Measurements from ENCODE around the gene WDFY2.
"Not testable (repeated sequence)": the region's sequence is repeated elsewhere in the genome, so short reads cannot be mapped to it uniquely, and the experiment has no call there.

The WDFY2 gene

GRCh38 chr13:51542346-51543242 lies 41.7 kb upstream of the WDFY2 start:
- no peak for TF ChIP-seq CTCF (IDR thresholded peaks at IDR 0.05)
- Histone ChIP-seq H3K36me3 (no peaks in the 10 kb centered on the region), H3K27ac (no peak overlapping the region)

GRCh38 chr13:51545446-51545845 lies 38.8 kb upstream of the WDFY2 start:
- Histone ChIP-seq H3K4me1 (ENCODE audit: control insufficient read depth in 1 of 2, insufficient read depth in 1 of 2, low read depth in 1 of 2, low read length in 1 of 2) (peaks cover 10 to 14% of the 10 kb centered on the region in 2 experiments), H3K27me3 (peaks cover 16% of the 10 kb centered on the region)
- H3K36me3 ChIP-seq; H3K4me3 ChIP-seq (ENCODE audit: low read depth in 1 of 2, low read length in 1 of 2); H3K27ac ChIP-seq; H3K9me3 ChIP-seq: not testable (repeated sequence)

More at GRCh38 chr13:51542346-51543242, 41.7 kb upstream of the WDFY2 start:
- Histone ChIP-seq H3K27me3 (peaks cover 16% of the 10 kb centered on the region), H3K4me3 (ENCODE audit: low read depth in 1 of 2, low read length in 1 of 2) (no peak overlapping the region), H3K9me3 (no peaks in the 10 kb centered on the region), H3K4me1 (ENCODE audit: control insufficient read depth in 1 of 2, insufficient read depth in 1 of 2, low read depth in 1 of 2, low read length in 1 of 2) (no peaks in the 10 kb centered on the region)

DNA sequence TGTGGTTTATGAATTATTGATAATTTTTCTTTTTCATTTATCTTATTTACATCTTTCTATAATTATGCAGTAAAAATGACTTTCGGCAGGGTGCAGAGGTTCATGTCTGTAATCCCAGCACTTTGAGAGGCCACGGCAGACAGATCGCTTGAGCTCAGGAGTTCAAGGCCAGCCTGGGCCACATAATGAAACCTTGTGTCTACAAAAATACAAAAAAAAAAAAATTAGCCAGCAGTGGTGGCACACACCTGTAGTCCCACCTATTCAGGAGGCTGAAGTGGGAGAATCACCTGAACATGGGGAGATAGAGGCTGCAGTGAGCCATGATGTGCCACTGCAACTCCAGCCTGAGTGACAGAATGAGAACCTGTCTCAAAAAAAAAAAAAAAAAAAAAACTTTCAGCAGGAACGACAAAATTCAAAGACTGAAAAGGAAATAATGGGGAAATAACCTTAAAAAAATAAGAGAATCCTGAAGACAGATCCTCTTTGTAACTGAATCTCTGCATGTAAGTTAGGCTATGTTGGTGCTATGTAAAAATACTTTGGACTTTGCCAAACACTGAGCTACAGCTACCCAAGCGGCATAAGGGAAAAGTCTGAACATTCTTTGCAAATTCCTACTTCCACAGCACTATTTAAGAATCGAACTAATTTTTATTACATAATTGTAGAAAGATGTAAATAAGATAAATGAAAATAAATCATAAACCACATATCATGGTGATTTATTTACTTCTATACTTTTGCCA lies 36.7 kb upstream of the WDFY2 start:
- H3K4me3 ChIP-seq (ENCODE audit: low read depth in 1 of 2, low read length in 1 of 2): no peak overlapping the region
- no peak for TF ChIP-seq CTCF (IDR thresholded peaks at IDR 0.05)
- no peaks in the 10 kb centered on the region for H3K9me3 ChIP-seq
- H3K27me3 ChIP-seq: peaks cover 5% of the 10 kb centered on the region
- peaks cover 10 to 14% of the 10 kb centered on the region in 2 experiments for H3K4me1 ChIP-seq (ENCODE audit: control insufficient read depth in 1 of 2, insufficient read depth in 1 of 2, low read depth in 1 of 2, low read length in 1 of 2)
- no peaks in the 10 kb centered on the region for H3K36me3 ChIP-seq
- no peak overlapping the region for H3K27ac ChIP-seq

- no peaks in the 10 kb centered on the region for H3K9me3 ChIP-seq
Observed at GRCh38 chr13:51549050-51549449, 35.2 kb upstream of the WDFY2 start.

GRCh38 chr13:51549593-51549992 lies 34.7 kb upstream of the WDFY2 start:
- Histone ChIP-seq H3K4me3 (ENCODE audit: low read depth in 1 of 2, low read length in 1 of 2) (no peak overlapping the region), H3K4me1 (ENCODE audit: control insufficient read depth in 1 of 2, insufficient read depth in 1 of 2, low read depth in 1 of 2, low read length in 1 of 2) (peaks cover 10 to 20% of the 10 kb centered on the region in 2 experiments), H3K9me3 (no peaks in the 10 kb centered on the region), H3K36me3 (no peaks in the 10 kb centered on the region), H3K27ac (no peak overlapping the region), H3K27me3 (no peaks in the 10 kb centered on the region)
- no peak for TF ChIP-seq CTCF (IDR thresholded peaks at IDR 0.05)

More at GRCh38 chr13:51549050-51549449, 35.2 kb upstream of the WDFY2 start:
- TF ChIP-seq CTCF (IDR thresholded peaks at IDR 0.05): no peak
- Histone ChIP-seq H3K36me3 (no peaks in the 10 kb centered on the region), H3K4me3 (ENCODE audit: low read depth in 1 of 2, low read length in 1 of 2) (no peak overlapping the region), H3K27me3 (no peaks in the 10 kb centered on the region), H3K4me1 (ENCODE audit: control insufficient read depth in 1 of 2, insufficient read depth in 1 of 2, low read depth in 1 of 2, low read length in 1 of 2) (peaks cover 10 to 20% of the 10 kb centered on the region in 2 experiments), H3K27ac (peak overlapping the region; percentile 51)

GRCh38 chr13:51550151-51550550 lies 34.1 kb upstream of the WDFY2 start:
- no peak for TF ChIP-seq CTCF (IDR thresholded peaks at IDR 0.05)
- H3K9me3 ChIP-seq: no peaks in the 10 kb centered on the region
- no peaks in the 10 kb centered on the region for H3K27me3 ChIP-seq
- no peaks in the 10 kb centered on the region for H3K36me3 ChIP-seq
- peaks cover 10 to 20% of the 10 kb centered on the region in 2 experiments for H3K4me1 ChIP-seq (ENCODE audit: control insufficient read depth in 1 of 2, insufficient read depth in 1 of 2, low read depth in 1 of 2, low read length in 1 of 2)
- H3K4me3 ChIP-seq (ENCODE audit: low read depth in 1 of 2, low read length in 1 of 2): no peak overlapping the region
- no peak overlapping the region for H3K27ac ChIP-seq
